HEK293 (cell line): ENCODE measurements around the gene PEPD.

Experiments
- CTCF ChIA-PET: fragments of 350-600 bp; formaldehyde crosslinking; extraction: SDS; loops from one replicate; lab custom pipeline; 2021; ENCODE audit warnings: antibody characterized with exemption; lab: Yijun Ruan, JAX
- POLR2A ChIA-PET: fragments of 300-600 bp; formaldehyde crosslinking; extraction: SDS; loops from one replicate; lab custom pipeline; 2020; ENCODE audit warnings: antibody characterized with exemption, inconsistent platforms; lab: Yijun Ruan, JAX
- H3K27ac ChIP-seq: fragments of 200-500 bp; sonication (Bioruptor generic); 2 replicates; pipeline ENCODE4 v1.5.1; 2014; ENCODE audit warnings: low read depth, low read length, control low read depth, inconsistent platforms; ENCODE audit errors: extremely low read depth
- H3K36me3 ChIP-seq, 2 experiments: fragments of 200-500 bp in 1 of 2; sonication (Bioruptor generic) in 1 of 2; 1 replicate in 1 of 2; 2 replicates in 1 of 2; pipeline ENCODE4 v1.5.1; 2014 to 2017; ENCODE audit warnings: inconsistent platforms in 2 of 2, low read length in 2 of 2; ENCODE audit not compliant: control insufficient read depth in 2 of 2, insufficient read depth in 1 of 2
- H3K4me1 ChIP-seq: fragments of 200-500 bp; sonication (Bioruptor generic); 2 replicates; pipeline ENCODE4 v1.5.1; 2014; ENCODE audit warnings: mild to moderate bottlenecking, low read length, inconsistent platforms; ENCODE audit not compliant: control insufficient read depth, insufficient read depth
- H3K4me3 ChIP-seq: 2 replicates; pipeline ENCODE4 v1.5.1; 2011; ENCODE audit warnings: low read depth, mild to moderate bottlenecking, control low read depth, low read length, moderate library complexity
- H3K9me3 ChIP-seq: fragments of 200-500 bp; sonication (Bioruptor generic); 2 replicates; pipeline ENCODE4 v1.5.1; 2014; ENCODE audit warnings: low read depth, low read length, inconsistent platforms; ENCODE audit not compliant: control insufficient read depth, insufficient read depth
- BCL11B ChIP-seq: fragments of 450-650 bp; formaldehyde crosslinking; IDR thresholded peaks from 2 replicates; pipeline ENCODE4 v1.5.1; 2016; ENCODE audit warnings: low read depth, missing biosample characterization, missing genetic modification characterization
- EGR2 ChIP-seq: fragments of 450-650 bp; formaldehyde crosslinking; IDR thresholded peaks from 2 replicates; pipeline ENCODE4 v1.5.1; 2016; ENCODE audit warnings: low read depth, missing biosample characterization, missing genetic modification characterization
- FEZF1 ChIP-seq: fragments of 450-650 bp; formaldehyde crosslinking; IDR thresholded peaks from 2 replicates; pipeline ENCODE4 v1.5.1; 2016; ENCODE audit warnings: missing biosample characterization, missing genetic modification characterization
- GFI1B ChIP-seq: fragments of 450-650 bp; formaldehyde crosslinking; IDR thresholded peaks from 2 replicates; pipeline ENCODE4 v1.5.1; 2016; ENCODE audit warnings: missing biosample characterization, missing genetic modification characterization
- INSM2 ChIP-seq: fragments of 450-650 bp; formaldehyde crosslinking; IDR thresholded peaks from 2 replicates; pipeline ENCODE4 v1.5.1; 2016; ENCODE audit warnings: missing biosample characterization, missing genetic modification characterization
- KLF8 ChIP-seq: fragments of 450-650 bp; formaldehyde crosslinking; IDR thresholded peaks from 2 replicates; pipeline ENCODE4 v1.5.1; 2016; ENCODE audit warnings: missing biosample characterization, missing genetic modification characterization
- KLF9 ChIP-seq: fragments of 450-650 bp; formaldehyde crosslinking; IDR thresholded peaks from 2 replicates; pipeline ENCODE4 v1.5.1; 2016; ENCODE audit warnings: missing biosample characterization, missing genetic modification characterization, low read depth
- PRDM2 ChIP-seq: fragments of 450-650 bp; formaldehyde crosslinking; IDR thresholded peaks from 2 replicates; pipeline ENCODE4 v1.5.1; 2016; ENCODE audit warnings: missing biosample characterization, missing genetic modification characterization, borderline replicate concordance
- RBAK ChIP-seq: fragments of 450-650 bp; formaldehyde crosslinking; IDR thresholded peaks from 2 replicates; pipeline ENCODE4 v1.5.1; 2016; ENCODE audit warnings: missing biosample characterization, missing genetic modification characterization
- SP7 ChIP-seq: fragments of 450-650 bp; formaldehyde crosslinking; IDR thresholded peaks from 2 replicates; pipeline ENCODE4 v1.5.1; 2016; ENCODE audit warnings: missing biosample characterization, missing genetic modification characterization
- TCF7L2 ChIP-seq: IDR thresholded peaks from 2 replicates; pipeline ENCODE4 v1.6.1; 2011; ENCODE audit warnings: low read depth, mild to moderate bottlenecking, inconsistent platforms, low read length, moderate library complexity, borderline replicate concordance
- ZBTB10 ChIP-seq: fragments of 450-650 bp; formaldehyde crosslinking; IDR thresholded peaks from 2 replicates; pipeline ENCODE4 v1.5.1; 2016; ENCODE audit warnings: missing biosample characterization, missing genetic modification characterization
- ZBTB8A ChIP-seq: fragments of 450-650 bp; formaldehyde crosslinking; IDR thresholded peaks from 2 replicates; pipeline ENCODE4 v1.5.1; 2016; ENCODE audit warnings: missing biosample characterization, missing genetic modification characterization
- ZNF114 ChIP-seq: fragments of 450-650 bp; formaldehyde crosslinking; IDR thresholded peaks from 2 replicates; pipeline ENCODE4 v1.5.0; 2017; ENCODE audit warnings: missing biosample characterization, missing genetic modification characterization
- ZNF138 ChIP-seq: fragments of 450-650 bp; formaldehyde crosslinking; IDR thresholded peaks from 2 replicates; pipeline ENCODE4 v1.5.1; 2016; ENCODE audit warnings: missing biosample characterization, missing genetic modification characterization, borderline replicate concordance
- ZNF175 ChIP-seq: fragments of 450-650 bp; formaldehyde crosslinking; IDR thresholded peaks from 2 replicates; pipeline ENCODE4 v1.5.1; 2016; ENCODE audit warnings: missing biosample characterization, missing genetic modification characterization
- ZNF335 ChIP-seq: fragments of 450-650 bp; formaldehyde crosslinking; conservative IDR thresholded peaks from 2 replicates; pipeline ENCODE4 v1.5.1; 2016; ENCODE audit warnings: missing biosample characterization, missing genetic modification characterization
- ZNF366 ChIP-seq: fragments of 450-650 bp; formaldehyde crosslinking; conservative IDR thresholded peaks from 2 replicates; pipeline ENCODE4 v1.5.1; 2016; ENCODE audit warnings: missing biosample characterization, missing genetic modification characterization
- ZNF473 ChIP-seq: fragments of 450-650 bp; formaldehyde crosslinking; IDR thresholded peaks from 2 replicates; pipeline ENCODE4 v1.5.1; 2017; ENCODE audit warnings: missing biosample characterization, missing genetic modification characterization
- ZNF561 ChIP-seq: fragments of 450-650 bp; IDR thresholded peaks from 2 replicates; pipeline ENCODE4 v1.5.1; 2018; ENCODE audit warnings: missing biosample characterization, missing genetic modification characterization, borderline replicate concordance
- ZNF677 ChIP-seq: fragments of 450-650 bp; IDR thresholded peaks from 2 replicates; pipeline ENCODE4 v1.5.0; 2018; ENCODE audit warnings: missing biosample characterization, mild to moderate bottlenecking, missing genetic modification characterization, moderate library complexity
- ZNF692 ChIP-seq: fragments of 450-650 bp; formaldehyde crosslinking; IDR thresholded peaks from 2 replicates; pipeline ENCODE4 v1.5.1; 2016; ENCODE audit warnings: missing biosample characterization, missing genetic modification characterization
- ZSCAN30 ChIP-seq: fragments of 450-650 bp; IDR thresholded peaks from 2 replicates; pipeline ENCODE4 v1.5.1; 2018; ENCODE audit warnings: missing biosample characterization, mild to moderate bottlenecking, missing genetic modification characterization, moderate library complexity
- ZXDB ChIP-seq: fragments of 450-650 bp; formaldehyde crosslinking; IDR thresholded peaks from 2 replicates; pipeline ENCODE4 v1.5.1; 2016; ENCODE audit warnings: missing biosample characterization, missing genetic modification characterization

The PEPD gene

GRCh38 chr19:33375156-33375836, 146.3 kb downstream of the PEPD start (continued):
- TF ChIP-seq PRDM2 (tag by site-specific recombination) (no peak), GFI1B (0 out of 2 replicates have a peak, but pooled peaks have one; percentile 26), ZNF692 (0 out of 2 replicates have a peak, but pooled peaks have one; percentile 25), RBAK (tag by site-specific recombination) (peak; percentile 13; the same call in 1 of the 2 replicates), ZNF677 (tag by site-specific recombination) (0 out of 2 replicates have a peak, but pooled peaks have one; percentile 55), ZXDB (peak; percentile 11; the same call in 1 of the 2 replicates), ZNF473 (tag by site-specific recombination) (no peak), FEZF1 (peak; percentile 84)

- Histone ChIP-seq H3K4me3 (peak overlapping the region; percentile 82), H3K4me1 (peaks cover 50% of the 10 kb centered on the region), H3K27ac (peak overlapping the region; percentile 100), H3K36me3 (peaks cover 6 to 10% of the 10 kb centered on the region in 2 experiments), H3K9me3 (no peaks in the 10 kb centered on the region; the same call in 1 of the 2 replicates)
- CTCF ChIA-PET, result interaction anchor here (0.6 to 3.0 kb wide), 18 partner anchors 8 to 395 kb away, joined by 3 to 21 read pairs (median 4); partner anchors contain the start of gene CEBPA
- POLR2A ChIA-PET, result interaction anchor here (0.6 to 5.4 kb wide), 12 partner anchors 9 to 197 kb away, joined by 3 to 49 read pairs (median 10); partner anchors contain the start of gene CEBPA
- no peak for TF ChIP-seq EGR2 (tag by site-specific recombination)
- no peak for TF ChIP-seq ZNF175 (tag by site-specific recombination)
- no peak for TF ChIP-seq ZSCAN30
- 0 out of 2 replicates have a peak, but pooled peaks have one; percentile 14 for TF ChIP-seq SP7 (tag by site-specific recombination)
- peak; percentile 35; the same call in 1 of the 2 replicates for TF ChIP-seq ZNF561 (tag by site-specific recombination)
- peak; percentile 89 for TF ChIP-seq ZBTB8A (tag by site-specific recombination)
- peak; percentile 33; the same call in 1 of the 2 replicates for TF ChIP-seq KLF9 (tag by site-specific recombination)
- 0 out of 2 replicates have a peak, but pooled peaks have one; percentile 26 for TF ChIP-seq ZBTB10 (tag by site-specific recombination)
- peak; percentile 15; the same call in 1 of the 2 replicates for TF ChIP-seq BCL11B (tag by site-specific recombination)
- peak; percentile 10 for TF ChIP-seq INSM2 (tag by site-specific recombination)
- TF ChIP-seq ZNF114 (tag by site-specific recombination), result no peak
- peak; percentile 46; the same call in 1 of the 2 replicates for TF ChIP-seq ZNF366 (tag by site-specific recombination)
- peak; percentile 13; the same call in 1 of the 2 replicates for TF ChIP-seq KLF8 (tag by site-specific recombination)
- no peak for TF ChIP-seq ZNF138 (tag by site-specific recombination)
- TF ChIP-seq TCF7L2, result no peak
- TF ChIP-seq ZNF335 (tag by site-specific recombination), result peak; percentile 67
Measured at GRCh38 chr19:33374236-33374714, 147.3 kb downstream of the PEPD start.
